MCF 10A (cell line): ENCODE measurements around the gene PRPF38B. TPM values are rescaled to one million over a fixed set of nuclear protein-coding genes. Genes with fewer than 3 reads are reported as not detected.

Experiments used
- BruUV-seq: library from RNA; stranded (reverse); fragments of 400-500 nt; replicated peaks from 2 replicates; lab custom pipeline; 2021; lab: Mats Ljungman, UMichigan
- CTCF ChIA-PET: fragments of 300-600 bp; sonication (Branson Sonifier 250); formaldehyde crosslinking; extraction: SDS; loops from one replicate; lab custom pipeline; 2021; ENCODE audit warnings: antibody characterized with exemption, inconsistent platforms; lab: Yijun Ruan, JAX
- POLR2A ChIA-PET: fragments of 300-600, 350-650 bp; sonication (Branson Sonifier 250); formaldehyde crosslinking; extraction: SDS; loops from one replicate; lab custom pipeline; 2020; ENCODE audit warnings: antibody characterized with exemption, inconsistent platforms; lab: Yijun Ruan, JAX
- DNase-seq: peaks from one replicate; pipeline ENCODE4 v3.0.0-alpha.2; 2018; ENCODE audit not compliant: unreplicated experiment
- H3K27ac Mint-ChIP-seq: one replicate; pipeline ENCODE4 v1.8.0; 2022; ENCODE audit warnings: mild to moderate bottlenecking, low read depth, mixed read lengths; ENCODE audit not compliant: unreplicated experiment
- H3K27me3 Mint-ChIP-seq: one replicate; pipeline ENCODE4 v1.8.0; 2022; ENCODE audit warnings: mixed read lengths; ENCODE audit not compliant: insufficient read depth, unreplicated experiment
- H3K36me3 Mint-ChIP-seq: one replicate; pipeline ENCODE4 v1.8.0; 2022; ENCODE audit warnings: mild to moderate bottlenecking, moderate library complexity, mixed read lengths; ENCODE audit not compliant: insufficient read depth, unreplicated experiment
- H3K4me1 Mint-ChIP-seq: one replicate; pipeline ENCODE4 v1.8.0; 2022; ENCODE audit warnings: mixed read lengths; ENCODE audit not compliant: insufficient read depth, unreplicated experiment
- H3K4me3 Mint-ChIP-seq: one replicate; pipeline ENCODE4 v1.8.0; 2022; ENCODE audit warnings: mild to moderate bottlenecking, moderate library complexity, mixed read lengths; ENCODE audit not compliant: unreplicated experiment
- H3K9me3 Mint-ChIP-seq: one replicate; pipeline ENCODE4 v1.8.0; 2022; ENCODE audit warnings: mixed read lengths; ENCODE audit not compliant: unreplicated experiment
- CTCF ChIP-seq: fragments of 200-600 bp; IDR thresholded peaks from one replicate; pipeline ENCODE4 v1.8.0; 2022; ENCODE audit warnings: antibody characterized with exemption, mild to moderate bottlenecking; ENCODE audit not compliant: unreplicated experiment
- intact Hi-C: fragments of 100-400 bp; cut with micrococcal nuclease; formaldehyde crosslinking; loops from 2 replicates; pipeline ENCODE4 v1.14.1; 2022
- total RNA-seq: library from RNA; stranded (reverse); gene quantifications from 2 replicates; pipeline ENCODE4 v1.2.3, GENCODE V29; 2022

The PRPF38B gene
- total RNA-seq, 1 experiment from 2014 or later: 65.3 TPM

GRCh38 chr1:108747898-108748297 is 55.8 kb downstream of the PRPF38B start:
- DNase-seq: no peak
- BruUV-seq: no TSS peak
- CTCF ChIA-PET: interaction anchor here (0.5 to 0.8 kb wide), 4 partner anchors 37 to 172 kb away, joined by 3 read pairs; no protein-coding TSS in a partner anchor
- peak overlapping the region; percentile 92 for H3K4me3 Mint-ChIP-seq
- H3K36me3 Mint-ChIP-seq: peaks cover 16% of the 10 kb centered on the region
- H3K27me3 Mint-ChIP-seq: no peaks in the 10 kb centered on the region
- POLR2A ChIA-PET: interaction anchor here (0.7 to 5.4 kb wide), 8 partner anchors 31 to 1387 kb away, joined by 3 to 99 read pairs (median 4); partner anchors contain the start of gene PRPF38B
- intact Hi-C loops: loop anchor here (2.0 to 5.0 kb wide), 3 partner anchors 79 to 235 kb away; no protein-coding TSS in a partner anchor
- peaks cover 12% of the 10 kb centered on the region for H3K4me1 Mint-ChIP-seq
- TF ChIP-seq CTCF: no peak
- H3K27ac Mint-ChIP-seq: peak overlapping the region; percentile 98
- no peaks in the 10 kb centered on the region for H3K9me3 Mint-ChIP-seq

GRCh38 chr1:108749081-108749480 is 57.0 kb downstream of the PRPF38B start:
- Mint-ChIP-seq H3K4me3 (no peak overlapping the region), H3K27ac (peak overlapping the region; percentile 32), H3K9me3 (no peaks in the 10 kb centered on the region), H3K36me3 (peaks cover 27% of the 10 kb centered on the region), H3K4me1 (peaks cover 12% of the 10 kb centered on the region), H3K27me3 (no peaks in the 10 kb centered on the region)
- ChIA-PET CTCF (interaction anchor here (0.6 to 1.0 kb wide), 4 partner anchors 77 to 218 kb away, joined by 3 to 4 read pairs (median 3); no protein-coding TSS in a partner anchor), POLR2A (interaction anchor here (0.6 to 5.4 kb wide), 5 partner anchors 16 to 68 kb away, joined by 3 to 99 read pairs (median 5); partner anchors contain the start of gene PRPF38B)
- DNase-seq: no peak
- BruUV-seq: no TSS peak
- intact Hi-C loops: loop anchor here (5.0 kb wide), 1 partner anchor 78 kb away; no protein-coding TSS in a partner anchor
- no peak for TF ChIP-seq CTCF

- TF ChIP-seq CTCF: no peak
- ChIA-PET POLR2A (interaction anchor here (1.9 to 5.4 kb wide), 2 partner anchors 47 to 57 kb away, joined by 5 to 99 read pairs; partner anchors contain the start of gene PRPF38B), CTCF (interaction anchor here (0.7 to 1.0 kb wide), 2 partner anchors 11 to 58 kb away, joined by 3 to 6 read pairs; partner anchors contain the start of gene PRPF38B)
- intact Hi-C loops: no loop called here
- Mint-ChIP-seq H3K4me3 (no peak overlapping the region), H3K9me3 (no peaks in the 10 kb centered on the region), H3K4me1 (peaks cover 12% of the 10 kb centered on the region), H3K36me3 (peaks cover 34% of the 10 kb centered on the region), H3K27me3 (no peaks in the 10 kb centered on the region), H3K27ac (no peak overlapping the region)
- peak; percentile 11 for DNase-seq
- no TSS peak for BruUV-seq
Observed at GRCh38 chr1:108750476-108751181, 58.5 kb downstream of the PRPF38B start.

Other genes with a start within 250 kb of the PRPF38B start
- not detected in 2 replicates for gene NBPF6, start 242.0 kb upstream of the PRPF38B start, total RNA-seq
- gene EEIG2, start 132.2 kb upstream of the PRPF38B start, total RNA-seq: 0.63 and 0.93 TPM in 2 replicates
- not detected in 2 replicates for gene HENMT1, start 31.2 kb upstream of the PRPF38B start, total RNA-seq
- not detected in 2 replicates for gene FNDC7, start 20.6 kb downstream of the PRPF38B start, total RNA-seq
- gene STXBP3, start 54.4 kb downstream of the PRPF38B start, total RNA-seq: 47.4 and 58.4 TPM in 2 replicates
- 6.1 and 7.2 TPM in 2 replicates for gene AKNAD1, start 164.8 kb downstream of the PRPF38B start, total RNA-seq
- 61.2 and 88.7 TPM in 2 replicates for gene GPSM2, start 184.7 kb downstream of the PRPF38B start, total RNA-seq